ENCODE measurements around the gene MAD1L1. TPM values are rescaled to one million over a fixed set of nuclear protein-coding genes. Genes with fewer than 3 reads are reported as not detected.
A peak's percentile ranks its signal among the peaks of the same experiment; 100 is the strongest.

Gene MAD1L1
- total RNA-seq, 4 donors from 2014 or later: 60.3 to 149 (median 73.7) TPM

GRCh38 chr7:2040201-2040892, 192.4 kb downstream of the MAD1L1 start:
- no peaks in the 10 kb centered on the region for H3K9me3 ChIP-seq
- TF ChIP-seq POLR2A (IDR thresholded peaks at IDR 0.05): no peak
- TF ChIP-seq, protein P1, sequence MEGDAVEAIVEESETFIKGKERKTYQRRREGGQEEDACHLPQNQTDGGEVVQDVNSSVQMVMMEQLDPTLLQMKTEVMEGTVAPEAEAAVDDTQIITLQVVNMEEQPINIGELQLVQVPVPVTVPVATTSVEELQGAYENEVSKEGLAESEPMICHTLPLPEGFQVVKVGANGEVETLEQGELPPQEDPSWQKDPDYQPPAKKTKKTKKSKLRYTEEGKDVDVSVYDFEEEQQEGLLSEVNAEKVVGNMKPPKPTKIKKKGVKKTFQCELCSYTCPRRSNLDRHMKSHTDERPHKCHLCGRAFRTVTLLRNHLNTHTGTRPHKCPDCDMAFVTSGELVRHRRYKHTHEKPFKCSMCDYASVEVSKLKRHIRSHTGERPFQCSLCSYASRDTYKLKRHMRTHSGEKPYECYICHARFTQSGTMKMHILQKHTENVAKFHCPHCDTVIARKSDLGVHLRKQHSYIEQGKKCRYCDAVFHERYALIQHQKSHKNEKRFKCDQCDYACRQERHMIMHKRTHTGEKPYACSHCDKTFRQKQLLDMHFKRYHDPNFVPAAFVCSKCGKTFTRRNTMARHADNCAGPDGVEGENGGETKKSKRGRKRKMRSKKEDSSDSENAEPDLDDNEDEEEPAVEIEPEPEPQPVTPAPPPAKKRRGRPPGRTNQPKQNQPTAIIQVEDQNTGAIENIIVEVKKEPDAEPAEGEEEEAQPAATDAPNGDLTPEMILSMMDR (IDR thresholded peaks at IDR 0.05): no peak
- no peak for TF ChIP-seq EP300 (IDR thresholded peaks at IDR 0.05)
- 93 to 96% methylated on average over 22 of the region's 22 CpGs for WGBS, 2 donors
- no peak overlapping the region for H3K4me3 ChIP-seq
- H3K36me3 ChIP-seq: peaks cover 0 to 31% (median 0%) of the 10 kb centered on the region in 3 donors
- no peak overlapping the region for H3K27ac ChIP-seq
- no peaks in the 10 kb centered on the region for H3K27me3 ChIP-seq
- peaks cover 0 to 9% (median 0%) of the 10 kb centered on the region in 4 donors for H3K4me1 ChIP-seq
- no peak for DNase-seq (ENCODE audit: low spot score in 2 of 2)

DNA sequence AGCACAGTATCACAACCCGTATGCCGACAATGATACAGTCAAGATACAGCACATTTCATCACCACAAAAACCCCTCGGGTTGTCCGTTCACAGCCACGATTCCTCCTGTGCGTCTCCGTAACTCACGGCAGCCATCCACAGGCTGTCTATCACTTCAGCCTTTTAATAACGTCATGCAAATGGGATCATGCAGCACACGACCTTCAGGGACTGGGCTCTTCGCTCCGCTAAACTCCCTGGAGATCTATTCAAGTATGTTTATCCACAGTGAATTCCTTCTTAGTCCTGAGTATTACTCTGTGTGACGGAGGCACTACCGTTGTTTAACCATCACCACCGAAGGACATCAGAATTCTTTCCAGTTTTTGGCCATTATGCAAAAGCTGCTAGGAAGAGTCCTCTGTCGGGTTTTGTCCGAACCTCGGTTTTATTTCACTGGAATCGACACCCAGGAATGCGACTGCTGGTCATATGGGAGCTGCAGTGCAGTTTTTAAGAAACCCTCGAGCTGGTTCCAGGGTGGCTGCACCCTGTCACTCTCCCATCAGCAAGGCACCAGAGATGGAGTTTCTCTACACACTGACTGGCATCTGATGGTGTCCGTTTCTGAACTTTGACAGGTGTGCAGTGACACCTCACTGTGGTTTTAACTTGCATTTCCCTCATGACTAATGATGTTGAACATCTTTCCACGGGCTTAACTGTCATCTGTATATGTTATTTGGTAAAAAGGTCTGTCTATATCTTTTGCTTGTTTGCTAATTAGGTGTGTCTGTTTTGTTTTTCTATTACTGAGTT, 193.6 kb downstream of the MAD1L1 start:
- DNase-seq (ENCODE audit: low spot score in 2 of 2): no peak
- Histone ChIP-seq H3K27ac (no peak overlapping the region), H3K9me3 (no peaks in the 10 kb centered on the region), H3K4me1 (peaks cover 0 to 9% (median 0%) of the 10 kb centered on the region in 4 donors), H3K27me3 (no peaks in the 10 kb centered on the region), H3K4me3 (no peak overlapping the region), H3K36me3 (peaks cover 0 to 20% (median 0%) of the 10 kb centered on the region in 3 donors)
- TF ChIP-seq, protein P1 (IDR thresholded peaks at IDR 0.05): no peak
- TF ChIP-seq POLR2A (IDR thresholded peaks at IDR 0.05) (no peak), EP300 (IDR thresholded peaks at IDR 0.05) (no peak)
- WGBS, 2 donors: 83 to 84% methylated on average over 23 of the region's 23 CpGs

DNA sequence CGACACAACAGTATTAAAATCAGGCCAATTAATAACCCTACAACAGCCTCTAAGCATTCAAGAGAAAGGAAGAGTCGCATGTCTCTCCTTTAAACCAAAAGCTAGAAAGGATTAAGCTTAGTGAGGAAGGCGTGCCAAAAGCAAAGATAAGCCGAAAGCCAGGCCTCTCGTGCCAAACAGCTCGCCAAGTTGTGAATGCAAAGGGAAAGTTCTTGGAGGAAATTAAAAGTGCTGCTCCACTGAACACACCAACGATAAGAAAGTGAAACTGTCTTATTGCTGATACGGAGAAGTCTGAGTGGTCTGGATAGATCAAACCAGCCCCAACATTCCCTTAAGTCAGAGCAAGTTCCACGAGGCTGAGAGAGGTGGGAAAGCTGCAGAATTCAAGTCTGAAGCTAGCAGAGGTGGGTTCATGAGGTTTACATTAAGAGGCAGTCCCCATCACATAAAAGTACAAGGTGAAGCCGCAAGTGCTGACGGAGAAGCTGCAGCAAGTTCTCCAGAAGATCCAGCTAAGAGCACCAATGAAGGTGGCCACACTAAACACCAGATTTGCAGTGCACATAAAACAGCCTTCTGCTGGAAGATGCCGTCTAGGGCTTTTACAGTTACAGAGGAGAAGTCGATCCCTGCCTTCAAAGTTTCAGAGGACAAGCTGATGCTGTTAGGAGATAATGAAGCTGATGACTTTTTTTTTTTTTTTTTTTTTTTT, 194.8 kb downstream of the MAD1L1 start:
- Histone ChIP-seq H3K36me3 (peaks cover 0 to 9% (median 0%) of the 10 kb centered on the region in 3 donors), H3K27me3 (no peaks in the 10 kb centered on the region), H3K4me1 (peaks cover 0 to 9% (median 0%) of the 10 kb centered on the region in 4 donors), H3K27ac (peak overlapping the region in 3 of 4 donors; percentile 19 to 37 (median 36)), H3K4me3 (peak overlapping the region in 2 of 4 donors; percentile 30 to 37), H3K9me3 (no peaks in the 10 kb centered on the region)
- TF ChIP-seq, protein P1 (IDR thresholded peaks at IDR 0.05): no peak
- no peak for TF ChIP-seq POLR2A (IDR thresholded peaks at IDR 0.05)
- no peak for TF ChIP-seq EP300 (IDR thresholded peaks at IDR 0.05)
- DNase-seq (ENCODE audit: low spot score in 2 of 2): peak in 1 of 2 donors; percentile 7
- WGBS, 2 donors: 52 to 63% methylated on average over 13 of the region's 13 CpGs

- DNase-seq (ENCODE audit: low spot score in 2 of 2): no peak
Measured at GRCh38 chr7:2037301-2037807, 195.4 kb downstream of the MAD1L1 start.

More at GRCh38 chr7:2037301-2037807, 195.4 kb downstream of the MAD1L1 start:
- peaks cover 0 to 3% (median 0%) of the 10 kb centered on the region in 3 donors for H3K36me3 ChIP-seq
- peak overlapping the region in 2 of 4 donors; percentile 30 to 37 for H3K4me3 ChIP-seq
- no peaks in the 10 kb centered on the region for H3K27me3 ChIP-seq
- TF ChIP-seq POLR2A (IDR thresholded peaks at IDR 0.05): no peak
- TF ChIP-seq, protein P1 (IDR thresholded peaks at IDR 0.05): no peak
- TF ChIP-seq EP300 (IDR thresholded peaks at IDR 0.05): no peak
- 81 to 86% methylated on average over 17 of the region's 17 CpGs for WGBS, 2 donors
- peak overlapping the region in 3 of 4 donors; percentile 19 to 37 (median 36) for H3K27ac ChIP-seq
- H3K4me1 ChIP-seq: peaks cover 0 to 9% (median 0%) of the 10 kb centered on the region in 4 donors
- no peaks in the 10 kb centered on the region for H3K9me3 ChIP-seq
